Right atrium auricular region (tissue), 2 donors: Measurements from ENCODE around the gene NUB1. TPM values are rescaled to one million over a fixed set of nuclear protein-coding genes. Genes with fewer than 3 reads are reported as not detected.

Experiments used
- DNase-seq: peaks from one replicate; pipeline ENCODE4 v3.0.0-alpha.2; 2019; ENCODE audit warnings: low spot score
- H3K27ac ChIP-seq, 2 donors: fragments of 200-600 bp; sonication (generic); 1 replicate in 1 of 2; 2 replicates in 1 of 2; pipeline ENCODE4 v1.5.1; 2016 to 2019
- H3K27me3 ChIP-seq, 2 donors: fragments of 200-600 bp; sonication (generic); one replicate each; pipeline versions ENCODE4 v1.5.1 to v1.6.0; 2017 to 2019
- H3K36me3 ChIP-seq: fragments of 200-600 bp; sonication (generic); one replicate; pipeline ENCODE4 v1.5.1; 2016
- H3K4me1 ChIP-seq, 2 donors: fragments of 200-600 bp; sonication (generic); one replicate each; pipeline versions ENCODE4 v1.5.1 to v1.6.0; 2017 to 2019
- H3K4me3 ChIP-seq, 2 donors: fragments of 200-600 bp; sonication (generic); 1 replicate in 1 of 2; 2 replicates in 1 of 2; pipeline ENCODE4 v1.5.1; 2017 to 2019; ENCODE audit warnings: mild to moderate bottlenecking in 1 of 2, moderate library complexity in 1 of 2
- H3K9me3 ChIP-seq, 2 donors: fragments of 200-600 bp; sonication (generic); one replicate each; pipeline ENCODE4 v1.5.1; 2019
- total RNA-seq, 2 donors: library from RNA; depleted of rRNA; stranded (reverse); fragments of >200 nt; gene quantifications; one replicate each; pipeline ENCODE4 v1.1.0, GENCODE V29; 2016
- TF ChIP-seq, protein P1 (sequence below), 2 donors: fragments of 200-600 bp; sonication (generic); IDR thresholded peaks; one replicate each; pipeline ENCODE4 v1.5.1; 2019; ENCODE audit warnings: antibody characterized with exemption in 2 of 2

Gene NUB1
- total RNA-seq, 2 donors from 2014 or later: 33.5 to 39.6 TPM

DNA sequence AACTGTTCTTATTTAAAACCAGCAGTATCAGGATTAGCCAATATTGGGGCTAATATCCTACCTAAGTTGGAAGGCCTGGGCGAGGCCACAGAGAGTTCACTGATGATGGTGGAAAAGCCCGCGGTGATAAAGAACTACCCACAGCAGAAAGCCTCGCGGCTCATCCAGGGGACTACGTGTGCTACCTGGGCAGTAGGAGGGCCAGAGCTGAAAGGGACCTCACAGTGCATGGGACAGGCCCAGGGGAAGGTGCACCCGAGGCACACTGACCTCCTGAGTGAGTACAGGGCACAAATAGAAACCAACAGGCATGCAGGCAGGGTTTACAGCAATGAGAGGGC lies 66.9 kb downstream of the NUB1 start:
- TF ChIP-seq, protein P1, sequence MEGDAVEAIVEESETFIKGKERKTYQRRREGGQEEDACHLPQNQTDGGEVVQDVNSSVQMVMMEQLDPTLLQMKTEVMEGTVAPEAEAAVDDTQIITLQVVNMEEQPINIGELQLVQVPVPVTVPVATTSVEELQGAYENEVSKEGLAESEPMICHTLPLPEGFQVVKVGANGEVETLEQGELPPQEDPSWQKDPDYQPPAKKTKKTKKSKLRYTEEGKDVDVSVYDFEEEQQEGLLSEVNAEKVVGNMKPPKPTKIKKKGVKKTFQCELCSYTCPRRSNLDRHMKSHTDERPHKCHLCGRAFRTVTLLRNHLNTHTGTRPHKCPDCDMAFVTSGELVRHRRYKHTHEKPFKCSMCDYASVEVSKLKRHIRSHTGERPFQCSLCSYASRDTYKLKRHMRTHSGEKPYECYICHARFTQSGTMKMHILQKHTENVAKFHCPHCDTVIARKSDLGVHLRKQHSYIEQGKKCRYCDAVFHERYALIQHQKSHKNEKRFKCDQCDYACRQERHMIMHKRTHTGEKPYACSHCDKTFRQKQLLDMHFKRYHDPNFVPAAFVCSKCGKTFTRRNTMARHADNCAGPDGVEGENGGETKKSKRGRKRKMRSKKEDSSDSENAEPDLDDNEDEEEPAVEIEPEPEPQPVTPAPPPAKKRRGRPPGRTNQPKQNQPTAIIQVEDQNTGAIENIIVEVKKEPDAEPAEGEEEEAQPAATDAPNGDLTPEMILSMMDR (IDR thresholded peaks at IDR 0.05): no peak
- no peak overlapping the region for H3K27ac ChIP-seq
- H3K27me3 ChIP-seq: peaks cover 0 to 12% of the 10 kb centered on the region in 2 donors
- no peak overlapping the region for H3K4me3 ChIP-seq
- H3K4me1 ChIP-seq: peaks cover 0 to 17% of the 10 kb centered on the region in 2 donors
- H3K36me3 ChIP-seq: no peaks in the 10 kb centered on the region
- DNase-seq: no peak
- no peaks in the 10 kb centered on the region for H3K9me3 ChIP-seq

DNA sequence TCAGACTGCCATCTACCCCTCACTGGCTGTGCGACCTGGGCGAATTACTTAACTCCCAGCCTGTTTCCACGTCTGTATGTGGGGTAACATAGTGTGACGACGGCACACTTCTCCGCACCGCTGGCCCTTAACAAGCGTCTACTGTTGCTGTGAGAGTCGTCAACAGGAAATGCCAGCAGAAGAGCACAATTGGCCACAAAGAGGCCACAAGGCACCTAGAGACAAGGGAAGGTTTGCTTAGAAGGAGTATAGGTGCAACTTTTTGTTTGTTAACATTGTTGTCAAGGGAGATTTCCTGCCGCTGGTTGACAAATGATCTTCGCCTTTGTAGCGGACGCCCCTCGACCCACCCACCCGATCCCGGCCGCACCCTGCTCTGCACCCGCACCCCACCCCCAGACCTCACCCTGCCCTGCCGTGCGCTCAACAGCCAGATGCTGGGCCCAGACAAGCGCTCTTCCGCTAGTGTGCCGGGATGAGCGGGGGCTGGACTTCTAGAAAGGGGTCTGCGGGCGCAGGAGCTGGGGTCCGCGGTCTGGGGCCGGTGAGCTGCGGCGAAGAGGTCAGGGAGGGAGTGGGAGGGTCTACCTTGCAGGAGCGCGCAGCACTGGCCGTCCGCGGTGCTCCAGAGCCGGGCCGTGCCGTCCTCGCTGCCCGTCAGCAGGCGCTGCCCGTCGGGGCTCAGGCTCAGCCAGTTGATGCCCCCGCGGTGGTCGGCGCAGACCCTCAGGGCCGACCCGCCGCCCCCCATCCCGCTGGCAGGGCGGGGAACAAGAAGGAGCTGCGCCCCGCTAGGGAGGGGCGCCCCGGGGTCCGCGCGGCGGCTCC lies 67.4 kb downstream of the NUB1 start:
- Histone ChIP-seq H3K4me1 (peaks cover 0 to 17% of the 10 kb centered on the region in 2 donors), H3K27me3 (peaks cover 0 to 12% of the 10 kb centered on the region in 2 donors), H3K27ac (no peak overlapping the region), H3K9me3 (no peaks in the 10 kb centered on the region), H3K36me3 (no peaks in the 10 kb centered on the region), H3K4me3 (peak overlapping the region; percentile 44 to 48)
- TF ChIP-seq, protein P1 (IDR thresholded peaks at IDR 0.05): no peak
- DNase-seq: no peak

DNA sequence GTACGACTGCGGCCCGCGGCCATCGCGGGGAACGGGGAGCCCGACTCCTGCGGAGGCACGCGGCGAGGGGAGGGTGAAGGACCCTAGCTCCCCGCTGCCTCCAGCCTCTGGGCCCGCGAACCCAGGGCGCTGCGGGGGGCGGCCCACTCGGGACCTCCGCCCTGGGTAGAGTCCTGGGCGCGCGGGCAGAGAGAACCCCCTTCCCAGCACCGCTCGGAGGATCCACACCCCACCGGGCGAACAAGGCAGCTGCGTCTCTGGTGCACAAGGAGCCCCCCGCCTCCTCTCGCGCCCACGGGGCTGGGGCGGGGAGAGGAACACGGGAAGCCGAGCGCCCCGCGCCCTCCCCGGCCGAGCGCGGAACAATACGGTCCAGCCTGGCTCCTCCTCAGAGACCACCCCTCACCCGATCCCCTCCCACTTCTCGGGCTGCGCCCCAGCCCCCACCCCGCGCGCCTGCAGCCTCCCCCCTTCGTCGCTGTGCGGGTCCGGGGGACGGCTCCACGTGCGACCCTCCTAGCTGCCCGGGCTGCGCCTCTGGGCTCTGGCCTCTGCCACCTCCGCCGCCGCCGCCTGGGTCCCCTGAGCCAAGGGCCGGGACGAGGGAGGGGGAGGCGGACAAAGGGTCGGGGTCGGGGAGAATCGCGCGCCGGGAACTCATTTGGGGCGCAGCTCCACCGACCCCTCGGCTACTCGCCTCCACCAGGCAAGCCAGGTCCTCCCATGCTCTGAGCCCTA lies 68.2 kb downstream of the NUB1 start, which contains the start of gene WDR86:
TSS of gene WDR86 (minus strand) at position 372 of the 738 bp plus-strand sequence. CDS start 449 bp downstream, outside the sequence.
- DNase-seq: no peak
- Histone ChIP-seq H3K27me3 (peaks cover 0 to 12% of the 10 kb centered on the region in 2 donors), H3K4me3 (peak within 1 kb of the TSS; percentile 44 to 48), H3K27ac (no peak within 1 kb of the TSS), H3K9me3 (no peaks in the 10 kb centered on the region), H3K36me3 (no peaks in the 10 kb centered on the region), H3K4me1 (peaks cover 0 to 17% of the 10 kb centered on the region in 2 donors)
- TF ChIP-seq, protein P1 (IDR thresholded peaks at IDR 0.05): no peak

DNA sequence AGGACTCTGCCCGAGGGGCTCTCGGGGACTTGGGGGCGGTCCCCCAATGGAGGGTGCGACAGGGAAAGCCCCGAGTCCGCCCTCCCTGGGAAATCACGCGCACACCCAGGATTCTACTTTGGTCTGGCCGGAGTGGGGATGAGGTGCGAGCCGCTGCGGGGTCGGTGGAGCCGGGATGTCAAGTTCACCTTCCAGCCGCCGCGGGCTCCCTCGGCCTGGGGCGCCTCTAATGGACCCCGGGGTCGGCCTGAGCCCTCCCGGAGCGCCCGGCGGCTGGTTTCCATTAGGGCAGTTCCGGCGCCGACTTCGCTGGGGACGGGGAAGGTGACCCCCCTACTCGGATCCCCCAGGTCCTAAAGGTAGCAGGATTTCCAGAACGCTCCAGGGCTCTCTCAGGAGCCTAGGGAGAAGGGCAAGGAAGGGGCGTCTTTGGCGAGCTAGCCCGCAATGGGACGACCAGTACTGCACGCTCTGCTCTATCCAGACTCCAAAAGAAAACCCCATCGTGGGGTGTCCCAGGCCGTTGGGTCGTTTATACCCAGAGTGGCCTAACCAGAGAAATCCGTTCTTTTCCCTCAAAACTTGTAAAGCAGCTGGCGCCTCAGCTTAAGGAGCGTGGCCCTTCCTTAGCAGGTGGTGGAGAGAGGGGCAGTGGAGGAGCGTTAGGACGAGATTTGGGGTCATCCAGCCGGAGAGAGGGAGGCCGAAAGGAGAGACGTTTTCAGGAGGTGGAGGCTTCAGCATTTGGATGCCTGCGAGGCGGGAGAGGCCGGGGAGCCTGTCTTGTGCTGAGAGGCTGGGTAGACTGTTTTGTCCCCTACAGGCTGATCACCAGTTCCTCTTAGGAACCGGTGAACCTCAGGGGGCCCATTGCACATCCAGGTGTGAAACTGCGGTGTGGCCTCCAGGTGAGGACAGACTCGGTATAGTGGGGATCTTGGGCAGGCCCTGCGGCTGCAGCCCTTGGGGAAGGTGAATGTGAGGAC lies 69.1 kb downstream of the NUB1 start:
- peak overlapping the region; percentile 44 to 48 for H3K4me3 ChIP-seq
- DNase-seq: no peak
- no peak overlapping the region for H3K27ac ChIP-seq
- peaks cover 0 to 17% of the 10 kb centered on the region in 2 donors for H3K4me1 ChIP-seq
- TF ChIP-seq, protein P1 (IDR thresholded peaks at IDR 0.05): no peak
- peaks cover 0 to 12% of the 10 kb centered on the region in 2 donors for H3K27me3 ChIP-seq
- no peaks in the 10 kb centered on the region for H3K36me3 ChIP-seq
- no peaks in the 10 kb centered on the region for H3K9me3 ChIP-seq

- Histone ChIP-seq H3K27me3 (peaks cover 0 to 12% of the 10 kb centered on the region in 2 donors), H3K9me3 (no peaks in the 10 kb centered on the region), H3K4me3 (no peak overlapping the region), H3K36me3 (no peaks in the 10 kb centered on the region), H3K27ac (no peak overlapping the region), H3K4me1 (peaks cover 0 to 17% of the 10 kb centered on the region in 2 donors)
- TF ChIP-seq, protein P1 (IDR thresholded peaks at IDR 0.05): no peak
- no peak for DNase-seq
These were observed 69.9 kb downstream of the NUB1 start for GRCh38 chr7:151411551-151411950.
